Fibroblast of skin of right biceps (primary cell): ENCODE results near the gene PRKCA.
A peak's percentile ranks its signal among the peaks of the same experiment; 100 is the strongest.
"Not testable (repeated sequence)": the region's sequence is repeated elsewhere in the genome, so short reads cannot be mapped to it uniquely, and the experiment has no call there.

Source experiments
- DNase-seq: peaks from one replicate; pipeline ENCODE4 v3.0.0-alpha.2; 2013

The PRKCA gene

GRCh38 chr17:66446419-66446818, 144.0 kb downstream of the PRKCA start:
- DNase-seq: no peak

GRCh38 chr17:66447159-66447558, 144.7 kb downstream of the PRKCA start:
- no peak for DNase-seq

GRCh38 chr17:66448026-66448639, 145.7 kb downstream of the PRKCA start:
- DNase-seq: no peak

- DNase-seq: no peak
Measured at GRCh38 chr17:66449418-66449977, 147.1 kb downstream of the PRKCA start.

GRCh38 chr17:66450008-66450851, 147.8 kb downstream of the PRKCA start:
- DNase-seq: no peak

- DNase-seq: no peak
Measured at GRCh38 chr17:66450852-66451158, 148.4 kb downstream of the PRKCA start.

- DNase-seq: no peak
Measured at GRCh38 chr17:66451188-66452149, 149.1 kb downstream of the PRKCA start.

GRCh38 chr17:66455060-66455459, 152.6 kb downstream of the PRKCA start:
- no peak for DNase-seq

GRCh38 chr17:66457499-66457898, 155.1 kb downstream of the PRKCA start:
- not testable (repeated sequence) for DNase-seq

GRCh38 chr17:66458782-66459181, 156.4 kb downstream of the PRKCA start:
- DNase-seq: no peak

GRCh38 chr17:66459811-66460270, 157.4 kb downstream of the PRKCA start:
- peak; percentile 96 for DNase-seq

- no peak for DNase-seq
Measured at GRCh38 chr17:66460558-66460957, 158.1 kb downstream of the PRKCA start.

GRCh38 chr17:66461343-66461995, 159.1 kb downstream of the PRKCA start:
- no peak for DNase-seq

GRCh38 chr17:66462010-66462409, 159.6 kb downstream of the PRKCA start:
- no peak for DNase-seq

GRCh38 chr17:66464921-66465320, 162.5 kb downstream of the PRKCA start:
- no peak for DNase-seq

- DNase-seq: no peak
Measured at GRCh38 chr17:66465701-66466100, 163.3 kb downstream of the PRKCA start.

GRCh38 chr17:66466106-66466820, 163.8 kb downstream of the PRKCA start:
- DNase-seq: no peak

GRCh38 chr17:66466840-66467367, 164.5 kb downstream of the PRKCA start:
- peak; percentile 99 for DNase-seq

- peak; percentile 52 for DNase-seq
Measured at GRCh38 chr17:66467766-66468165, 165.4 kb downstream of the PRKCA start.

GRCh38 chr17:66468241-66469087, 166.1 kb downstream of the PRKCA start:
- DNase-seq: no peak

GRCh38 chr17:66469088-66469442, 166.7 kb downstream of the PRKCA start:
- DNase-seq: no peak
